Measurements from ENCODE around the gene CDC25B.
"Not testable (repeated sequence)": the region's sequence is repeated elsewhere in the genome, so short reads cannot be mapped to it uniquely, and the experiment has no call there.

The CDC25B gene

GRCh38 chr20:3785240-3786125 lies 10.6 kb upstream of the CDC25B start:
- DNase-seq (ENCODE audit: low read depth), result no peak

- DNase-seq (ENCODE audit: low read depth), result no peak
Measured at GRCh38 chr20:3786126-3786484, 10.0 kb upstream of the CDC25B start.

DNA sequence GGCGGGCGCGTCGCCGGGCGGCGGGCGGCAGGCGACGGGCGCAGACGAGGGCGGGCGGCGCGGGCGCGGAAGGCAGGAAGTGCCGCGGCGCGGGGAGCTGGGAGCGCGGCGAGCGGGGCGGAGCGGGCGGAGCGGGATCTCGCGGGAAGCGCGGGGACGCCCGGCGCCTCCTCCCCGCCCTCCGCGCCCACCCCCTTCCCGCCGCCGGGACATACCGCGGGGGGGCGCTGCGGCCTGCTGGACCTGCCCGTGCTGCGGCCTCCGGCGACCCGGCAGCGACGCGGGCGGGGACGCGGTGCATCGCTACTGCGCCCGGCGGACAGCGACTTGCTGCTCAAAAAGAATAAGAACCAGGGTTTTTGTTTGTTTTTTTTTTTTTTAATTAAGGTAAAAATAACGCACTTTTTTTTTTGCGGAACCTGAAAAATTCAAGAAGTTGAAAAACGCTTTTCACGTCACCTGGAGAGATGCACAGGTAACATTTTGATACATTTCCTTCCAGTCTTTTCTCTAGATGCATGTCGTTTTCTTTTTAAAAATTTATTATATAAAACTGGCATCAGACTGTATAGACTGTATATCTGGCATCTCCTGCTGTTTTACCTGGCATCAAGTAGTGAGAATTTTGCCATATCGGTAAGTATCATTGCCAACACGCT lies 9.3 kb upstream of the CDC25B start, which contains the start of gene CENPB:
Gene CENPB, minus strand, starts transcription at position 76 of the 659 bp plus-strand sequence. CDS start 257 bp downstream, outside the sequence.
- DNase-seq (ENCODE audit: low read depth), result peak; percentile 90

DNA sequence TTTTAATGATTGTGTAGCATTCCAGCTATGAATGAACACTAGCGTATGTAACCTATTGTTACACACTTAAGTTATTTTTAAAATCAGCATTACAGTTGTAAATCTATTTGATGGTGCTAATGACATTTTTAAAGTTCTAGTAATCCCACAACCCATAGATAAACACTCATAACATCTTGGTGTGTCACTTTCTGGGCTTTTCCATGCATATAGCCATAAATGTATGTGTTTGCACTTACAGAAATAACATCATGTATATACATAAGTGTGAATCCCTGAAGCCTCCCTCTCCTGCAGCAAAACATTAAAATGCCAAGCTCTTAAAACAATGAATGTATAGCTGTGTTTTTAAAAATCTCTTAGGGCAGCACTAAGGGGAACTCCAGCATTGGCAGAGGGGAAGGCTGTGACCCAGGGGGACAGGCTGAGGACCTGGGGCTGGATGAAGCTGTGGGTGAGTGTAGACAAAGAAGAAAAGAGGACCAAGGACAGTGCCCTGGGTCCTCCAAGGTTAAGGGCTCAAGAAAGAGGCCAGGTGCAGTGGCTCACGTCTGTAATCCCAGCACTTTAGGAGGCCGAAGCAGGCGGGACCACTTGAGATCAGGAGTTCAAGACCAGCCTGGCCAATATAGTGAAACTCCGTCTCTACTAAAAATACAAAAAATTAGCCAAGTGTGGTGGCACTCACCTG lies 8.6 kb upstream of the CDC25B start:
- no peak for DNase-seq (ENCODE audit: low read depth)

- DNase-seq (ENCODE audit: low read depth), result no peak
Measured at GRCh38 chr20:3788685-3789155, 7.4 kb upstream of the CDC25B start.

DNA sequence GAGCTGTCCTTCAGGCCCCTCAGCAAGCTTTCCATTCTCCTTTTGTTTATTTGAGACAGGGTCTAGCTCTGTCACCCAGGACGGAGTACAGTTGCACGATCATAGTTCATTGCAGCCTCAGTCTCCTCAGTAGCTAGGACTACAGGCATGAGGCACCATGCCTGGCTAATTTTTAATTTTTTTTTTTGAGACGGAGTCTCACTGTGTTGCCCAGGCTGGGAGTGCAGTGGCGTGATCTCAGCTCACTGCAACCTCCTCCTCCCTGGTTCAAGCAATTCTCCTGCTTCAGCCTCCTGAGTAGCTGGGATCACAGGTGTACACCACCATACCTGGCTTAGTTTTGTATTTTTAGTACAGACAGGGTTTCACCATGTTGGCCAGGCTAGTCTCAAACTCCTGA lies 6.9 kb upstream of the CDC25B start:
- not testable (repeated sequence) for DNase-seq (ENCODE audit: low read depth)

DNA sequence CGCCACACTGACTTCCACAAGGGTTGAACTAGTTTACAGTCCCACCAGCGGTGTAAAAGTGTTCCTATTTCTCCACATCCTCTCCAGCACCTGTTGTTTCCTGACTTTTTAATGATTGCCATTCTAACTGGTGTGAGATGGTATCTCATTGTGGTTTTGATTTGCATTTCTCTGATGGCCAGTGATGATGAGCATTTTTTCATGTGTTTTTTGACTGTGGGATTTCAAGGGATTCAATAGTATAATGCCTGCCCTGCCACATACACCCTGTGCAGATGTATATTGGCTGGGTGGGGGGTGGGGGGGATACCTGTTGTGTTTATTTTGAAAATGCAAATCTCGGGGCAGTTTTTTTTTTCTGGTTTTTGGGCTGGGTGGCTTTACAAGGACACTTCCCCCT lies 1.9 kb upstream of the CDC25B start:
- DNase-seq (ENCODE audit: low read depth), result not testable (repeated sequence)

- DNase-seq (ENCODE audit: low read depth), result no peak
Measured at GRCh38 chr20:3794701-3795420, 1.2 kb upstream of the CDC25B start.

DNA sequence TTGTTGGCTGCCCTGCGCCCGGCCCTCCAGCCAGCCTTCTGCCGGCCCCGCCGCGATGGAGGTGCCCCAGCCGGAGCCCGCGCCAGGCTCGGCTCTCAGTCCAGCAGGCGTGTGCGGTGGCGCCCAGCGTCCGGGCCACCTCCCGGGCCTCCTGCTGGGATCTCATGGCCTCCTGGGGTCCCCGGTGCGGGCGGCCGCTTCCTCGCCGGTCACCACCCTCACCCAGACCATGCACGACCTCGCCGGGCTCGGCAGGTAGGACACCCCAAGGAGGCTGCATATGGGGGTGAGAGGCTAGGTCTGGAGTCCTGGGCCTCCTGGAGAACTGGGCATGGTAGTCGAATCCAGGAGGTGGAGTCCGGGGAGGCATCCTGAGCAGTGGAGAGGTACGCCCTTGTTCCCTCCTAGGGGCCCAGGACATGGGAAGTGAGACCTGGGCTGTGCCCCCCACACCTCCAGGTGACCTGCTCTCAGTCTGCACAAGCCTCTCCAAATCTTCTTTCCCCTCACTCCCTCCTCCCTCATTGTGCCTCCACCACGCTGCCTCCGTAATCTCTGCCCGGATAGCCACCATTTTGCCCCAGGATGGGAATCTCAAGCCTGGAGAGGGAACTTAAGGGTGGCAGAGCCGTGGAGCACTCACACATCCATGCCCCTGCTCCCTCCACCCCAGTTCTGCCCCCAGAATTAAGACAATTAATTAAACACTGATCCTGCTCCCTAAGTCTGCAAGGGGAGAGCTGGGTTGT lies 541 bp downstream of the CDC25B start:
- DNase-seq (ENCODE audit: low read depth), result no peak

DNA sequence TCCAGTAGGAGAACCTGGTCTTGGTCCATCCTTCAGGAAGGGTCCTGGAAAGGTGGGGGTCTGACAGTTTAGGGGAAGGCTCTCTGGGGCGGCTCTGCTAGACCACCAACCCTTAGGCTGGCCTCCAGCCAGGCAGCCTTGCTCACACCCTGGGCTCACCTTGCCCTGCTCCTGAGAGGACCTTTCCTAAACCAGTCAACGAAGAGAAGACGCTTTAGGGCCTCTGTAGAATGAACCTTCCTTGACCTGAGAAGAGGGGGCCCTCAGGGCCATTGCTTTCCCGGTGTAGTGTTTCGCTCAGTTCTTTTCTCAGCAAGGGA lies 1.1 kb downstream of the CDC25B start:
- no peak for DNase-seq (ENCODE audit: low read depth)

DNA sequence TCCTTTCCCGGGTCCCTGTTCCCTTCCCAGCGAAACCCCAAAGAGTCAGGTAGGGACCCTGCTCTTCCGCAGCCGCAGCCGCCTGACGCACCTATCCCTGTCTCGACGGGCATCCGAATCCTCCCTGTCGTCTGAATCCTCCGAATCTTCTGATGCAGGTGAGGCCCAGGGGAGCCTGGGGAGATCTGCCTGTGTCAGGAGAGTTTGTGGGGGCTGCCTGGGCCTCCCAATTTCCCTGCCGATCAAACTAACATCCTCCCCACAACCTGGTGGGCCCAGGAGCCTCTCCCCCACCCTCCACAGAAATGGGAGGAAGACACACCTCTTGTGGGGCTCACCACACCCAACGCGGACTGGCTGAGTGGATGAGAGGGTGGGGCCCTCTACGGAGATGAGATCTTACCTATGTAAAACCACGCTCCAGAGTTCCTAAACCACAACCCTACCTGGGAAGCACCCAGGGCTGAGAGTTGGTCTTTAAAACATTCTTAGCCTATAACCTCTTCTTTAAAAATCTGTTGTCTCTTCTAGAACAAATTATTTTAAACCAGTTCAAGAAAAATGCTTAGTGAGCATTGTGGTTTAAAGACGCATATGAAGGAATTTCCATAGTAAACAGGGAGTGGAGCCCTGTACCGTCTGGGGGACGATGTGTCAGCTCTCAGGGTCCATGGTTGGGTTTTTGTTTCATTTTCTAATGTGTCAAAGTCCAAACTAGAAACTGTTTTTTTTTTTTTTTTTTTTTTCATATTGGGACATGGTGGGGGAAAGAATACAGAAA lies 1.7 kb downstream of the CDC25B start:
- no peak for DNase-seq (ENCODE audit: low read depth)

DNA sequence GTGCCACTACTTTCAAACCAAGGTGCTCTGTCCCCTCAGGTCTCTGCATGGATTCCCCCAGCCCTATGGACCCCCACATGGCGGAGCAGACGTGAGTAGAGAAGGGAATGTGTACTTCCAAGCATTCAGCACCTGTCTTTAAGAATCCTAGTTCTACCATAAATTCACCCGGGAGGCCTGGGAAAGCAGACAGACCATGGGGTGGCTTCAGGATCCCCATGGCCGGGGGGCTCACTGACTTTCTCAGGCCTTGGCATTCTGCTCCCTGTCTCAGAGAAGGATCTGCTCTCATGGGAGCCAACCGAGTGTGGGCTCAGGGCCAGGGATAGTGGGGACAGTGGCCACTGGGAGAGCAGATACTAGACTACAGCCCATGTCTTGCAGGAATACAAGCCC lies 2.3 kb downstream of the CDC25B start:
- DNase-seq (ENCODE audit: low read depth), result no peak

- DNase-seq (ENCODE audit: low read depth), result no peak
Measured at GRCh38 chr20:3798908-3799248, 2.8 kb downstream of the CDC25B start.

DNA sequence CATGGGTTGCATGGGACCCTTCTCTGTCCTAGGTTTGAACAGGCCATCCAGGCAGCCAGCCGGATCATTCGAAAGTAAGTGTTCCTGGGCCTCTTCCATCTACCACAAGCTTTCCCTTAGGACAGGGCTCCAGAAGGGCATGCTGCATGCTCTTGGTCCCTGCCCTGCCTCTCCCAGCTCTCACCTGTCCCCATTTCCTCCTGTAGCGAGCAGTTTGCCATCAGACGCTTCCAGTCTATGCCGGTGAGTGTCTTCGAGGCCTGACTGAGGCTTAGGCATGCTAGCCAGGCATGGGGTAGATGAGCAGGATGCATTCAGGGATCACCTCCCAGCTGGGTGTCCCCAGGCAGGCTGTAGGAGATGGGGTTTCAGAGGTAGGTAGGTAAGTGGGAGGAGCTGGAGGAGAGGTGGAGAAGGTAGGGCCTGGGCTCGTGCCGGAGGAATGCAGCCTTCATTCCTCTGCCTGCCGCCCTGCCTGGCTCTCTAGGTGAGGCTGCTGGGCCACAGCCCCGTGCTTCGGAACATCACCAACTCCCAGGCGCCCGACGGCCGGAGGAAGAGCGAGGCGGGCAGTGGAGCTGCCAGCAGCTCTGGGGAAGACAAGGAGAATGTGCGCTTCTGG lies 4.3 kb downstream of the CDC25B start:
- DNase-seq (ENCODE audit: low read depth), result no peak

DNA sequence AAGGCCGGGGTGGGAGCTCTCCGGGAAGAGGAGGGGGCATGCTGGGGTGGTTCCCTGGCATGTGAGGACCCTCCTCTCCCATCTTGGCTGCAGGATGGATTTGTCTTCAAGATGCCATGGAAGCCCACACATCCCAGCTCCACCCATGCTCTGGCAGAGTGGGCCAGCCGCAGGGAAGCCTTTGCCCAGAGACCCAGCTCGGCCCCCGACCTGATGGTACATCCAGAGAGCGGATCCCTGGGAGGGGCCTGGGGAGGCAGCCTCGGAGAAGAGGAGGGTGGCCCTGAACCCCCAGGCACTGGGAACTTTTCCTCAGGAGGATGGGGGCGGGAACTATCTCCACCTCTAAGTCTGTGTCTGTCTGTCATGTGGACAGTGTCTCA lies 4.8 kb downstream of the CDC25B start:
- DNase-seq (ENCODE audit: low read depth), result no peak

GRCh38 chr20:3801299-3801698 lies 5.2 kb downstream of the CDC25B start:
- no peak for DNase-seq (ENCODE audit: low read depth)

- no peak for DNase-seq (ENCODE audit: low read depth)
Measured at GRCh38 chr20:3801846-3802245, 5.7 kb downstream of the CDC25B start.

GRCh38 chr20:3802524-3803239 lies 6.6 kb downstream of the CDC25B start:
- no peak for DNase-seq (ENCODE audit: low read depth)

- no peak for DNase-seq (ENCODE audit: low read depth)
Measured at GRCh38 chr20:3803289-3803688, 7.2 kb downstream of the CDC25B start.

DNA sequence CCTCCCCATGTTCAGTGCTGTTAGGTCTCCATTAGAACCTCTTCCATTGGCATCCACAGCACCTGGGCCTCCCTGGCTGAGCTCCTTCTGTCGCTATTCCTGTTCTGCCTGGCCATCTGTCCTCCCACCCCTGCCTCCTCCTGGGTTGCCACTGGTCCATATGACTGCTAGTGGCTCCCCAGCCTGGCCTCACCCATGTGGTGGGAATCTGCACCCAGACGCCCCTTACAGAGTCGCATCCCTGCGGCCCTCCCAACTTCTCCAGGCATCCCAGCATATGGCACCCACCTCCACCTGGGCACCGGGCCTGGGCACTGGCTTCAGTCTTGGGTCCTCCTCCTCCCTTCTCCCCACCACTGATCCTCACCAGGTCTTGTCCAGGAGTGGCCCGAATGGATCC lies 7.7 kb downstream of the CDC25B start:
- DNase-seq (ENCODE audit: low read depth), result no peak
